Articular chondrocyte of knee joint (primary cell): ENCODE data around the gene CPS1. TPM values are rescaled to one million over a fixed set of nuclear protein-coding genes. Genes with fewer than 3 reads are reported as not detected.

Experiments used
- total RNA-seq: library from RNA; depleted of rRNA; stranded (reverse); fragments of >200 nt; gene quantifications from 2 replicates; pipeline ENCODE4 v1.2.3, GENCODE V29; 2012

Gene CPS1
- 28.2 and 37.2 TPM in 2 replicates for total RNA-seq

GRCh38 chr2:210556329-210556980 lies at the start of gene CPS1:
Gene CPS1 (plus strand): TSS chr2:210556599. CDS start chr2:210556734, 135 bp downstream.

Other genes with a start within 250 kb of the CPS1 start
- gene MYL1, start 241.4 kb upstream of the CPS1 start, total RNA-seq, result 0.39 and 1.4 TPM in 2 replicates
- 61.4 and 71.9 TPM in 2 replicates for gene LANCL1, start 79.8 kb upstream of the CPS1 start, total RNA-seq